ENCODE data around the gene FUT3. TPM values are rescaled to one million over a fixed set of nuclear protein-coding genes. Genes with fewer than 3 reads are reported as not detected.

The FUT3 gene
- total and polyA plus RNA-seq, 2 donors (not counting 1 experiment from before 2014, with no cell fraction given) = not detected

GRCh38 chr19:5832527-5833216, 18.6 kb downstream of the FUT3 start:
- H3K27me3 ChIP-seq (ENCODE audit: control insufficient read depth, insufficient read depth, low read length) = peaks cover 19% of the 10 kb centered on the region
- H3K79me2 ChIP-seq (ENCODE audit: control insufficient read depth, insufficient read depth, low read length) = no peaks in the 10 kb centered on the region
- H3K36me3 ChIP-seq (ENCODE audit: control insufficient read depth, insufficient read depth, low read length) = no peaks in the 10 kb centered on the region
- H3K4me2 ChIP-seq (ENCODE audit: extremely low read depth, insufficient read depth, low read length) = no peak overlapping the region
- no peak overlapping the region for H3K9ac ChIP-seq (ENCODE audit: insufficient read depth, low read length)
- no peak overlapping the region for H3K27ac ChIP-seq (ENCODE audit: insufficient read depth, low read length)
- no peak for DNase-seq (ENCODE audit: low read depth in 2 of 2)
- no peaks in the 10 kb centered on the region for H3K9me3 ChIP-seq (ENCODE audit: control insufficient read depth, insufficient read depth, low read depth, low read length)
- H3K4me1 ChIP-seq (ENCODE audit: control insufficient read depth, extremely low read depth, insufficient read depth, low read length) = no peaks in the 10 kb centered on the region
- H3K4me3 ChIP-seq (replicated peaks in 1 of 4; ENCODE audit: control extremely low read depth in 1 of 4, insufficient read depth in 1 of 4, low read depth in 3 of 4, low read length in 4 of 4) = no peak overlapping the region
- no peak overlapping the region for H2AFZ ChIP-seq (ENCODE audit: low read length)
- H4K20me1 ChIP-seq (ENCODE audit: control insufficient read depth, extremely low read depth, insufficient read depth, low read length) = no peaks in the 10 kb centered on the region
- TF ChIP-seq CTCF (conservative IDR thresholded peaks at IDR 0.05 in 1 of 2, IDR thresholded peaks at IDR 0.05 in 1 of 2; ENCODE audit: low read depth in 1 of 2, low read length in 2 of 2) = no peak
- no peak for TF ChIP-seq EZH2 (IDR thresholded peaks at IDR 0.05; ENCODE audit: low read length, missing control alignments)

GRCh38 chr19:5832061-5832460, 19.2 kb downstream of the FUT3 start:
- Histone ChIP-seq H4K20me1 (ENCODE audit: control insufficient read depth, extremely low read depth, insufficient read depth, low read length) (no peaks in the 10 kb centered on the region), H3K27me3 (ENCODE audit: control insufficient read depth, insufficient read depth, low read length) (peaks cover 19% of the 10 kb centered on the region), H3K79me2 (ENCODE audit: control insufficient read depth, insufficient read depth, low read length) (no peaks in the 10 kb centered on the region), H3K4me1 (ENCODE audit: control insufficient read depth, extremely low read depth, insufficient read depth, low read length) (no peaks in the 10 kb centered on the region), H3K9me3 (ENCODE audit: control insufficient read depth, insufficient read depth, low read depth, low read length) (no peaks in the 10 kb centered on the region), H3K27ac (ENCODE audit: insufficient read depth, low read length) (no peak overlapping the region), H3K4me2 (ENCODE audit: extremely low read depth, insufficient read depth, low read length) (no peak overlapping the region), H2AFZ (ENCODE audit: low read length) (no peak overlapping the region), H3K36me3 (ENCODE audit: control insufficient read depth, insufficient read depth, low read length) (no peaks in the 10 kb centered on the region), H3K4me3 (replicated peaks in 1 of 4; ENCODE audit: control extremely low read depth in 1 of 4, insufficient read depth in 1 of 4, low read depth in 3 of 4, low read length in 4 of 4) (no peak overlapping the region), H3K9ac (ENCODE audit: insufficient read depth, low read length) (no peak overlapping the region)
- no peak for TF ChIP-seq EZH2 (IDR thresholded peaks at IDR 0.05; ENCODE audit: low read length, missing control alignments)
- TF ChIP-seq CTCF (conservative IDR thresholded peaks at IDR 0.05 in 1 of 2, IDR thresholded peaks at IDR 0.05 in 1 of 2; ENCODE audit: low read depth in 1 of 2, low read length in 2 of 2) = no peak
- DNase-seq (ENCODE audit: low read depth in 2 of 2) = no peak

GRCh38 chr19:5831159-5831558, 20.1 kb downstream of the FUT3 start:
- Histone ChIP-seq H3K27ac (ENCODE audit: insufficient read depth, low read length) (no peak overlapping the region), H4K20me1 (ENCODE audit: control insufficient read depth, extremely low read depth, insufficient read depth, low read length) (no peaks in the 10 kb centered on the region), H3K4me1 (ENCODE audit: control insufficient read depth, extremely low read depth, insufficient read depth, low read length) (no peaks in the 10 kb centered on the region), H3K4me2 (ENCODE audit: extremely low read depth, insufficient read depth, low read length) (no peak overlapping the region), H3K9me3 (ENCODE audit: control insufficient read depth, insufficient read depth, low read depth, low read length) (no peaks in the 10 kb centered on the region), H3K9ac (ENCODE audit: insufficient read depth, low read length) (no peak overlapping the region), H3K36me3 (ENCODE audit: control insufficient read depth, insufficient read depth, low read length) (no peaks in the 10 kb centered on the region), H3K27me3 (ENCODE audit: control insufficient read depth, insufficient read depth, low read length) (peaks cover 19% of the 10 kb centered on the region), H2AFZ (ENCODE audit: low read length) (no peak overlapping the region), H3K4me3 (replicated peaks in 1 of 4; ENCODE audit: control extremely low read depth in 1 of 4, insufficient read depth in 1 of 4, low read depth in 3 of 4, low read length in 4 of 4) (no peak overlapping the region), H3K79me2 (ENCODE audit: control insufficient read depth, insufficient read depth, low read length) (no peaks in the 10 kb centered on the region)
- no peak for TF ChIP-seq CTCF (conservative IDR thresholded peaks at IDR 0.05 in 1 of 2, IDR thresholded peaks at IDR 0.05 in 1 of 2; ENCODE audit: low read depth in 1 of 2, low read length in 2 of 2)
- TF ChIP-seq EZH2 (IDR thresholded peaks at IDR 0.05; ENCODE audit: low read length, missing control alignments) = no peak
- no peak for DNase-seq (ENCODE audit: low read depth in 2 of 2)
